HG03045 (cell line): Measurements from ENCODE around the gene ZNF536.

Source experiments
- ATAC-seq: cut with Tn5 transposase; IDR thresholded peaks from one replicate; pipeline ENCODE4 v1.9.1; 2021; ENCODE audit warnings: mild to moderate bottlenecking, moderate library complexity; ENCODE audit not compliant: unreplicated experiment

The ZNF536 gene

GRCh38 chr19:30371960-30372824, at the start of gene ZNF536:
TSS of gene ZNF536 (plus strand) at chr19:30372384. CDS start at chr19:30443563, 71,179 bp downstream.
- ATAC-seq = no peak

GRCh38 chr19:30322641-30323320, 49.4 kb upstream of the ZNF536 start:
- no peak for ATAC-seq

- ATAC-seq = no peak
Observed at GRCh38 chr19:30323904-30324303, 48.3 kb upstream of the ZNF536 start.

GRCh38 chr19:30324982-30325381, 47.2 kb upstream of the ZNF536 start:
- ATAC-seq = no peak

GRCh38 chr19:30325676-30326392, 46.4 kb upstream of the ZNF536 start:
- no peak for ATAC-seq

- no peak for ATAC-seq
Observed at GRCh38 chr19:30326393-30326710, 45.8 kb upstream of the ZNF536 start.

GRCh38 chr19:30327331-30327730, 44.9 kb upstream of the ZNF536 start:
- ATAC-seq = no peak

- no peak for ATAC-seq
Observed at GRCh38 chr19:30328096-30328495, 44.1 kb upstream of the ZNF536 start.

GRCh38 chr19:30330266-30330665, 41.9 kb upstream of the ZNF536 start:
- ATAC-seq = no peak

- no peak for ATAC-seq
Observed at GRCh38 chr19:30332445-30333234, 39.5 kb upstream of the ZNF536 start.

- no peak for ATAC-seq
Observed at GRCh38 chr19:30333291-30334065, 38.7 kb upstream of the ZNF536 start.

GRCh38 chr19:30334841-30335240, 37.3 kb upstream of the ZNF536 start:
- no peak for ATAC-seq

- no peak for ATAC-seq
Observed at GRCh38 chr19:30335306-30335886, 36.8 kb upstream of the ZNF536 start.

- no peak for ATAC-seq
Observed at GRCh38 chr19:30336290-30336689, 35.9 kb upstream of the ZNF536 start.

- ATAC-seq = no peak
Observed at GRCh38 chr19:30338041-30338456, 34.1 kb upstream of the ZNF536 start.

- ATAC-seq = no peak
Observed at GRCh38 chr19:30338878-30339623, 33.1 kb upstream of the ZNF536 start.

- no peak for ATAC-seq
Observed at GRCh38 chr19:30339624-30340525, 32.3 kb upstream of the ZNF536 start.
